KOPT-K1 (cell line): Measurements from ENCODE around the gene FOLH1.
"Not testable (repeated sequence)": the region's sequence is repeated elsewhere in the genome, so short reads cannot be mapped to it uniquely, and the experiment has no call there.

ENCODE experiments used
- H3K27ac ChIP-seq: fragments of 200-600 bp; sonication (generic); 2 replicates; pipeline ENCODE4 v1.5.1; 2016; ENCODE audit warnings: antibody characterized with exemption, mild to moderate bottlenecking, low read depth, low read length; ENCODE audit not compliant: poor library complexity, severe bottlenecking
- H3K36me3 ChIP-seq: fragments of 200-600 bp; sonication (generic); 2 replicates; pipeline ENCODE4 v1.5.1; 2017; ENCODE audit warnings: antibody characterized with exemption, mild to moderate bottlenecking, low read length, moderate library complexity; ENCODE audit not compliant: insufficient read depth
- H3K9me3 ChIP-seq: fragments of 200-600 bp; sonication (generic); 2 replicates; pipeline ENCODE4 v1.5.1; 2017; ENCODE audit warnings: antibody characterized with exemption, low read length, mild to moderate bottlenecking; ENCODE audit not compliant: insufficient read depth, poor library complexity, severe bottlenecking

Gene FOLH1

DNA sequence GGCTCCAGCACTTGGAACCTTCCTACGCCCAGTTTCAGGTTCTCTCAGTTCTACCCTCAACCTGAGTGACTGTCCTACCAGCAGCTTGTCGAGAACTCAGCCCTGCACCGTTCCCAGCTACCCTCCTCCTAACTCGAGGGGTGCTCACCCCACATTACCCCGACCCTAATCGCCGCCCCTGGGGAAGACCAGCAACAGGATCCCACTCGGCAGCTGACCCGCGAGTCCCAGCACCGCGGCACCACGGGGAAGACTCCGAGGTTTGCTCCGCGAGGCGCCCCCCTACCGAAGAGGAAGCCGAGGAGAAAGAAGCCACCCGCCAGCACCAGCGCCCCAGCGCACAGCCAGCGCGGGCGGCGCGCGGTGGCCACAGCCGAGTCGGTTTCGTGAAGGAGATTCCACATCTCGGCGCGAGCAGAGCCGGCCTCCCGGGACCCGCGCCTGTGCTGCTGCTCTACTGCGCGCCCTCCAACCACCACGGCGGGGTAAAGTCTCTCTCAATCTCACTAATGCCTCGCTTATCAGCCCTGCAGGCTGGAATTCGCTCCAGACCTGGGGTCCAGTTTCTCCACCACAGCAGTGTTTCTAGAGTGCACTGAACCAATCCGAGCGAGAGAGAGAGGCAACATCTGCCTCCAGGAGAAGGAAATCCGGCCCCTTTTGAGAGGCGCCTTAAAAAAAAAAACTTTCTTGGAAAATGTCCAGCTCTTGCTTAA, at the start of gene FOLH1:
TSS of gene FOLH1 (minus strand) at position 597 of the 716 bp plus-strand sequence. CDS start at position 404, 193 bp downstream.
- H3K27ac ChIP-seq: no peak within 1 kb of the TSS

DNA sequence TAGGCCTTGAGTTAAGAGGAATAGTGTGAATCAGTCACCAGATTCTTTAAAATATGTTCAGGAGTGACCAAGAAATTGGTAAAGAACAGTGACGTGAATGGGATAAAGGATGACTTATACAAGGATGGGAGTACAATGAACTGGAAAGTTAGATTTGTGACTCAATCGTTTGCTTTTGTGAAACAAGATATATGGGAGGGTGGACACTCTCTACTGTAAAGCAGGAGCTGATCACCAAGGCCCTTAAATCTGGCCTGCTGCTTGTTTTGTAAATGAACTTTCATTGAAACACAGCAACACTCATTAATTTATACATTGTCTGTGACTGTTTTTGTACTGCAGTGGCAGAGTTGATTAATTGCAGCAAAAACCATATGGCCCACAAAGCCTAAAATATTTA, 46.7 kb upstream of the FOLH1 start:
- not testable (repeated sequence) for H3K27ac ChIP-seq, H3K9me3 ChIP-seq, H3K36me3 ChIP-seq

More for the DNA sequence above, at the start of gene FOLH1:
- no peaks in the 10 kb centered on the region for H3K36me3 ChIP-seq
- no peaks in the 10 kb centered on the region for H3K9me3 ChIP-seq

GRCh38 chr11:49251212-49251611, 42.8 kb upstream of the FOLH1 start:
- H3K9me3 ChIP-seq, H3K36me3 ChIP-seq, H3K27ac ChIP-seq: not testable (repeated sequence)

DNA sequence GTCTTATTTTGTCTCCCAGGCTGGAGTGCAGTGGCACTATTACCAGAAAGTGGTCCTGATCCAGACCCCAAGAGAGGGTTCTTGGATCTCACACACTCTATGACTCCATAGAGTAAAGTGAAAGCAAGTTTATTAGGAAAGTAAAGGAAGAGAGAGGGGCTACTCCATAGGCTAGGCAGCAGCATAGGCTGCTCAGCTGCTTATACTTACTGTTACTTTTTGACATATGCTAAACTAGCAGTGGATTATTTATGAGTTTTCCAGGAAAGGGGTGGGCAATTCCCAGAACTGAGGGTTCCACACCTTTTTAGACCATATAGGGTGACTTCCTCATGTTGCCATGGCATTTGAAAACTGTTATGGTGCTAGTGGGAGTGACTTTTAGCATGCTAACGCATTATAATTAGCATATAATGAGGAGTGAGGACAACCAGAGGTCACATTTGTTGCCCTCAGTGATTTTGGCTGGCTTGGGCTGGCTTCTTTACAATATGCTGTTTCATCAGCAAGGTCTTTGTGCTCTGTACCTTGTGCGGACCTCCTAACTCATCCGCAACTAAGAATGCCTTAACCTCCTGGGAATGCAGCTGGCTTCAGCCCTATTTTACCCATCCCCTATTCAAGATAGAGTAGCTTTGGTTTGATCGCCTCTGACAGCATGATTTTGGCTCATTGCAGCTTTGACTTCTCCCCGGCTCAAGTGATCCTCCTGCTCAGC, 42.2 kb upstream of the FOLH1 start:
- not testable (repeated sequence) for H3K36me3 ChIP-seq, H3K27ac ChIP-seq, H3K9me3 ChIP-seq

DNA sequence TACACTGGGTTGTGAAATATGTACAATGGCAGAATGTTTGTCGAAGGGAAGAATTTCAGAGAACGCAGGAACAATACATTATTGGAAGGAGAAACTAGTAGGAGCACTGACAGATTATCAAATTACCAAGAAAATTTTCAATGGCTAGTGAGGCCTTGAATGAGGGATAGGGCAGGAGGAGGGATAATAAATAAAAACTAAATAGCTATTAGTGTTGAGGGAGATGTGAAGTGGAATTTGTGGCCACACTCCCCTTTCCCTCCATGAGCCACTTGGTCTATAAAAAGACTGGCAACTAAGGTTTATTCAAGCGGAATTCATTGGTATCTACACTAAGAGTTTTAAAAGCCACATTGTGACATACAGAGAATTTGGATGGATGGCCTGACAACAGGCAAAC, 41.0 kb upstream of the FOLH1 start:
- not testable (repeated sequence) for H3K9me3 ChIP-seq, H3K36me3 ChIP-seq, H3K27ac ChIP-seq

- not testable (repeated sequence) for H3K36me3 ChIP-seq, H3K9me3 ChIP-seq, H3K27ac ChIP-seq
Measured at GRCh38 chr11:49233685-49234084, 25.3 kb upstream of the FOLH1 start.

DNA sequence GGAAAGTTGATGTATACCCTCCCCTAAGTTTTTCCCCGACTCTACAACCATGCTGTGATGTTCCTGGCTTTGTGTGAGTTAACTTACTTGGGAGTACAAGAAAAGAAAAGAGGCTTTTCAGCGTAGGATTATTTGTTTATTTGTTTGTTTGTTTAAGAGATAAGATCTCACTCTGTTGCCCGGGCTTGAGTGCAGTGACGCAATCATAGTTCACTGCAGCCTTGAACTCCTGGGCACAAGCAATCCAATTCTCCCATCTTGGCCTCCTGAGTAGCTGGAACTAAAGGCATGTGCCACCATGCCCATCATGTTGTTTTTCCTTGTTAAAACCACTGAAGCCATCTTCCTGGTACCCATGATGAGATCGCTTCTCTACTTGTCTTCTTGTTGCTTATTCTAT, 24.6 kb upstream of the FOLH1 start:
- H3K9me3 ChIP-seq, H3K36me3 ChIP-seq, H3K27ac ChIP-seq: not testable (repeated sequence)

DNA sequence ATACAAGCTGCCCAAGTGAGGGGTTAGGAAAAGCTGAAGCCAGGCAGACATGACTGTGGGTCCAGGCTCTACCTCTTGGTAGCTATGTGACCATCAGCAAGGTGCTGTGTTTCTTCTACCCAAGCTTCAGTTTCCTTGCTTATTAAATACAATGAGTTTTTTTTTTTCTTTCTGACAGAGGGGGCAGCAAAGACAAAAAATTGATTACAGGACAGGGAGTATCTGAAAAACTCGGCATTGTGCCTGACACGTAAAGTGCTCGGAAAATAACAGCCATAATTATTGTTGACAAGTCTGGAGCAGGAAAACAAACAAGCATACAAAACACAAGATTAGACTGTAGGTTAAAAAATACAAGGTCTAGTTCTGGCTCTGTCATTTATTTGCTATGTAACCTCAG, 23.3 kb upstream of the FOLH1 start:
- H3K27ac ChIP-seq, H3K36me3 ChIP-seq, H3K9me3 ChIP-seq: not testable (repeated sequence)

DNA sequence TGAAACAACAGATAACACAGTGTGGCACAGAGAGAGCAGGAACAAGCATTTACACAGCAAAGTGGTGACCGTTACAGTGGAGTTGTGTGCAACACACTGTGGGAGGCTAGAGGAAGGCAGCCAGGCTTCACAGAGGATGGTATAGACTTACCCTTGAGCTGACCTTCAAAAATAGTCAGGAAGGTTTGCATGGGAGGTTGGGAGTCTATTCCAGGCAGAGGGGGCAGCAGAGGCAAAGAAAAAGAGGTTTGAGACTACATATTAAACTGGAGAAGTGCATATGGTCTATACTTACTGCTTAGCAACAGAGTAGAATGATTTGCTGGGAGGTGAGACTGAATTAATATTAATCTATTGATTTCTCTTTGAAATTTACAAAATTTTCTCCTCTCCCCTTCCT, 22.1 kb upstream of the FOLH1 start:
- H3K36me3 ChIP-seq, H3K9me3 ChIP-seq, H3K27ac ChIP-seq: not testable (repeated sequence)

DNA sequence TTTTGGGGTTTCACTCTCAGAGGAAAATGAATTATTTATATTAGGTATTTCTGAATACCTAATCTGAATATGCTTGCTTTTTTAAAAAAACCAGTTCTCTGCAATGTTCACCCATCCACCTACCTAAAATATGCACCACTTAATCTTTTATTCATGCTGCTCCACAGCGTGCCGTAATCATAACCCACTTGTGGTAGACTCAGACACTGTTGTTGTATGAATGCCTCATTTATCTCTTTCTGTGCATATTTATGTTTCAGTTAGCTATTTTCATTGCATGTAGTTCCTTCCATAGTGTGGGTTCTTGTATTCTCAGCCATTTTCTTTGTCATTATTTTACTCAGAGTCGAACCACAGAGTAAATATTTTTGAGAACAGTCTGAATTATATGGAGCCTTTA, 21.6 kb upstream of the FOLH1 start:
- H3K27ac ChIP-seq, H3K36me3 ChIP-seq, H3K9me3 ChIP-seq: not testable (repeated sequence)

GRCh38 chr11:49229136-49229535, 20.7 kb upstream of the FOLH1 start:
- not testable (repeated sequence) for H3K9me3 ChIP-seq, H3K27ac ChIP-seq, H3K36me3 ChIP-seq

DNA sequence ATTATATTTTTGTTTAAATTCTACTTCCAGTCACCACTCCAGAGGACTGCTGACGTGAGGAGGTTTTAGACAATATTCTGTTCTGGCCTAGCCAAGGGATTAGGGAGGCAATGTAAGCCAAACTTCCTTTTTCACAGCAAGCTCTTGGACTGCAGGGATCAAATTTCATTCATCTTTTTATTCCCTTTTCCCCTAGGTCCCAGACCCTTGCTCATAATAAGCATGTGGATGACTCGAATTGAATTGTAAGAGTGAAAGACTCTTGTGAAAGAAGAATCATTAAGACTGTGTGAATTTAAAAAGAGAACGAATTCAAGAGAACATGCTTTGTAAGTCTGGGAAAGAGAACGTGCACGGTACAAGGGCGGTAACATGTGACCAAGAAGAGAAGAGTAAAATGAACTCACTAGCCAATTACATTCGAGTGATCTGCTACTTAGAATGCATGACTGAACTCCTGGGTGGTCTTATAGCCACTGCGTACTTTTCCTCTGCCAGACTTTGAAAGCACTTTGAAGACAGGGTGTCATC, 16.9 kb upstream of the FOLH1 start:
- H3K36me3 ChIP-seq, H3K9me3 ChIP-seq, H3K27ac ChIP-seq: not testable (repeated sequence)

- H3K9me3 ChIP-seq: no peaks in the 10 kb centered on the region
- H3K27ac ChIP-seq: no peak overlapping the region
- H3K36me3 ChIP-seq: no peaks in the 10 kb centered on the region
Measured at GRCh38 chr11:49221112-49221511, 12.7 kb upstream of the FOLH1 start.

DNA sequence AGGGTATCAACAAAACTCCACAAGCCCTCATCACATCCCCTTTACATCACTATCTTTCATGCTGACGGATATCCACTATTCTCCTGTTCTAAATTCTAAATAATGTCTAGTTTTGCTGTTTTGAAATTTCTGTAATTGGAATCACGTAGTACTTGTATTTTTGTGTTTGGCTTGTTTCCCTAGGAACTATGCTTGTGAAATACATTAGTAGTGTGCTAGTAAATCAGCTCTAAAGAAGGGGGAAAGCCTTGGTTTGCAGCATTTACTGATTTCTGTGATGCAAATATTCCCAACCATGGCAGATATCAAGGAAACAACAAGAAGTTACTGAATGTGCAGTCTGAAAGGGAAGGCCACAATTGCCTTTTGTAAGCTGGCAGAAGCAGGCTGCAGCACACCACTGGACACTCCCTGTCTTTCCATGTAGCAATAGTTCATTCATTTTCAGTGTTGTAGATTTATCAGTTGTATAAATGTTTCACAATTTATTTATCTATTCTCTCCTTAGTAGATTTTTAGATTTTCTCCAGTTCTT, 4.7 kb upstream of the FOLH1 start:
- H3K36me3 ChIP-seq: no peaks in the 10 kb centered on the region
- no peak overlapping the region for H3K27ac ChIP-seq
- no peaks in the 10 kb centered on the region for H3K9me3 ChIP-seq

GRCh38 chr11:49206999-49207398, 1.4 kb downstream of the FOLH1 start:
- not testable (repeated sequence) for H3K36me3 ChIP-seq, H3K9me3 ChIP-seq, H3K27ac ChIP-seq
